Activated naive CD8-positive, alpha-beta T cell (primary cell): ENCODE measurements around the gene BSN.

Source experiments
- H3K27ac Mint-ChIP-seq: one replicate; pipeline ENCODE4 v1.8.0; 2021; ENCODE audit warnings: mixed read lengths
- H3K27me3 Mint-ChIP-seq: one replicate; pipeline ENCODE4 v1.8.0; 2021; ENCODE audit warnings: mixed read lengths
- H3K36me3 Mint-ChIP-seq: one replicate; pipeline ENCODE4 v1.8.0; 2021; ENCODE audit warnings: mixed read lengths
- H3K4me1 Mint-ChIP-seq: one replicate; pipeline ENCODE4 v1.8.0; 2021; ENCODE audit warnings: low read depth, mixed read lengths
- H3K4me3 Mint-ChIP-seq: one replicate; pipeline ENCODE4 v1.8.0; 2021; ENCODE audit warnings: mild to moderate bottlenecking, mixed read lengths
- H3K9me3 Mint-ChIP-seq: one replicate; pipeline ENCODE4 v1.8.0; 2021; ENCODE audit warnings: low read depth, mixed read lengths

The BSN gene

GRCh38 chr3:49531218-49531617 lies 23.1 kb upstream of the BSN start:
- Mint-ChIP-seq H3K36me3 (peaks cover 4% of the 10 kb centered on the region), H3K27me3 (no peaks in the 10 kb centered on the region), H3K4me1 (peaks cover 11% of the 10 kb centered on the region), H3K27ac (no peak overlapping the region), H3K4me3 (no peak overlapping the region), H3K9me3 (no peaks in the 10 kb centered on the region)

GRCh38 chr3:49531715-49532114 lies 22.6 kb upstream of the BSN start:
- Mint-ChIP-seq H3K27ac (no peak overlapping the region), H3K4me3 (no peak overlapping the region), H3K9me3 (no peaks in the 10 kb centered on the region), H3K36me3 (peaks cover 4% of the 10 kb centered on the region), H3K4me1 (peaks cover 11% of the 10 kb centered on the region), H3K27me3 (no peaks in the 10 kb centered on the region)

- H3K4me3 Mint-ChIP-seq = no peak overlapping the region
- peaks cover 11% of the 10 kb centered on the region for H3K4me1 Mint-ChIP-seq
- H3K27ac Mint-ChIP-seq = no peak overlapping the region
- no peaks in the 10 kb centered on the region for H3K9me3 Mint-ChIP-seq
- H3K36me3 Mint-ChIP-seq = peaks cover 4% of the 10 kb centered on the region
- H3K27me3 Mint-ChIP-seq = no peaks in the 10 kb centered on the region
Observed at GRCh38 chr3:49533031-49533430, 21.2 kb upstream of the BSN start.

DNA sequence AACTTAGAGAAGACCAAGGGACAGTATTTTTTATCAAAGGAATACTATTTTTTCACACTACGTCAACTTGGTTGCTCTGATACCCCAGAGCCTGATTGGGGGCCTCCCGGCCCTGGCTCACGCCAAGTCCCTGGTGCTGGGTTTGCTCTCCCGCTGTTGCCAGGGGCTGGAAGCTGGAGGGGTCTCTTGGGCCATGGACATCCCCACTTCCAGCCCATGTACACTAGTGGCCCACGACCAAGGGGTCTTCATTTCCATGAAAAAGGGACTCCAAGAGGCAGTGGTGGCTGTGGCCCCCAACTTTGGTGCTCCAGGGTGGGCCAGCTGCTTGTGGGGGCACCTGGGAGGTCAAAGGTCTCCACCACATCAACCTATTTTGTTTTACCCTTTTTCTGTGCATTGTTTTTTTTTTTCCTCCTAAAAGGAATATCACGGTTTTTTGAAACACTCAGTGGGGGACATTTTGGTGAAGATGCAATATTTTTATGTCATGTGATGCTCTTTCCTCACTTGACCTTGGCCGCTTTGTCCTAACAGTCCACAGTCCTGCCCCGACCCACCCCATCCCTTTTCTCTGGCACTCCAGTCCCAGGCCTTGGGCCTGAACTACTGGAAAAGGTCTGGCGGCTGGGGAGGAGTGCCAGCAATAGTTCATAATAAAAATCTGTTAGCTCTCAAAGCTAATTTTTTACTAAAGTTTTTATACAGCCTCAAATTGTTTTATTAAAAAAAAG lies 20.3 kb upstream of the BSN start:
- Mint-ChIP-seq H3K4me1 (peaks cover 11% of the 10 kb centered on the region), H3K9me3 (no peaks in the 10 kb centered on the region), H3K4me3 (no peak overlapping the region), H3K27me3 (no peaks in the 10 kb centered on the region), H3K36me3 (peaks cover 4% of the 10 kb centered on the region), H3K27ac (no peak overlapping the region)

- Mint-ChIP-seq H3K4me3 (no peak overlapping the region), H3K4me1 (peaks cover 4% of the 10 kb centered on the region), H3K36me3 (peaks cover 4% of the 10 kb centered on the region), H3K27ac (no peak overlapping the region), H3K9me3 (no peaks in the 10 kb centered on the region), H3K27me3 (no peaks in the 10 kb centered on the region)
Observed at GRCh38 chr3:49534581-49535441, 19.5 kb upstream of the BSN start.

DNA sequence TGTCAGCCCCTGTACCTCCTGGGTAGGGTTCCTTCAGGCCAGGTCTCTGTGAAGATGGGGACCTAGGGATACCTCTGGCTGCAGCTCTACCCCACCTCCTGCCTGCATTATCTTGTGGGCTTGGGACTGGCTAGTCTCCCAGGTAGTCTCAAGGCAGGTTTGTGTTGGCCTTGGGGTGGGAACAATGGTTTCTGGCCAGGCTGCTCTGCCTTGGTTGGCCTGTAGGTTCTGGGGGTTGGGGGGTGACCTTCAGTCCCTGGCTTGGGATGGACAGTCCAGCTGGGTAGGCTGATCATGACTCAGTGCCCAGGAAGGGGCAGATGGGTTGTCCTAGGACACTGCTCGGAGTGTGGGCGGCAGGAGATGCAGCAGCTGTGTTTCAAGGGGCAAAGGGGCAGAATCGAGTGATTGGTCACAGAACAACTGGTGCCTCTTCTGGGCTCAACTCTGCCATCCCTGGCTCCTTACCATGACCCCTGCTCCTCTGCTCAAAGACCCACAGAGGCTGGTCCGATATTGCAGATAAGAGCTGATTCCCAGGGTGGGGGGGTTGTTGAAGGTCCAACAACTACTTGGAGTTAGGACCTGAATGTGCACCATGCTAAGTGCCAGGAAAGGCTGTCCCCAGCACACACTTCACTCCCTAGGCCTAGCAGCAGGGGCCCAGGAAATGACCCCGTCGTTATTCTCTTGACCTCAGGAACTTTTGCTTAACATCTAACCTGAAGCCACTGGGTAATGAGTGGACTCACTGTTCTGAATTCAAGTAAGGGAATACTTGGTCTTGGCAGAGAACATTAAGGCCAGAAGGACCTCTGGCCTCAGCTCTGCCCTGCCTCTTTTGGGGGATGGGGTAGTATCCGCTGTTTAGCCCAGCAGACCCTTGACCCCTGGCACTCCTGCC lies 18.1 kb upstream of the BSN start:
- Mint-ChIP-seq H3K36me3 (peaks cover 4% of the 10 kb centered on the region), H3K9me3 (no peaks in the 10 kb centered on the region), H3K4me1 (no peaks in the 10 kb centered on the region)

DNA sequence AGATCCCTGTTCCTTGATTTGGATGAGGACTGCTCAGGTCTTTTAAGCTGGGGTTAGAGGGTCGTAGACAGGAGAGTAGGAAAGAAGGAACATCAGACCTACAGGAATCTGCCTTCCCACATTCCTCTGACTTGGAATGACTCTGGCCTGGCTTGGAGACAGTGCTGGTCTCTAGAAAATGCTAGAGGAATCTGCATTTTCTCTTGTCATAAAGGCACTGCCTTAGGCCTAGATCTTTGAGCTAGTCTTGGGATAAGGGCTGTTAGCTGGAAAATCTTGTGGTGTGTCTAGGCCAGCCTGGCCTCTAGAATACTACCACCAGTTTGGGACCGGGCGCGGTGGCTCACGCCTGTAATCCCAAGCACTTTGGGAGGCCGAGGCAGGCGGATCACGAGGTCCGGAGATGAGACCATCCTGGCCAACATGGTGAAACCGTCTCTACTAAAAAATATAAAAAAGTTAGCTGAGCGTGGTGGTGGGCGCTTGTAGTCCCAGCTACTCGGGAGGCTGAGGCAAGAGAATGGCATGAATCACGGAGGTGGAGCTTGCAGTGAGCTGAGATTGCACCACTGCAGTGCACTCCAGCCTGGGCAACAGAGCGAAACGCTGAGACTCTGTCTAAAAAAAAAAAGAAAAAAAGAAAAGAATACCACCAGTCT lies 17.3 kb upstream of the BSN start:
- Mint-ChIP-seq H3K27ac (no peak overlapping the region), H3K27me3 (no peaks in the 10 kb centered on the region), H3K4me1 (no peaks in the 10 kb centered on the region), H3K9me3 (no peaks in the 10 kb centered on the region), H3K4me3 (no peak overlapping the region), H3K36me3 (no peaks in the 10 kb centered on the region)

More for the DNA sequence above, 18.1 kb upstream of the BSN start:
- Mint-ChIP-seq H3K4me3 (no peak overlapping the region), H3K27me3 (no peaks in the 10 kb centered on the region), H3K27ac (no peak overlapping the region)

- no peak overlapping the region for H3K27ac Mint-ChIP-seq
- H3K4me3 Mint-ChIP-seq = peak overlapping the region; percentile 80
- H3K9me3 Mint-ChIP-seq = no peaks in the 10 kb centered on the region
- H3K4me1 Mint-ChIP-seq = no peaks in the 10 kb centered on the region
- no peaks in the 10 kb centered on the region for H3K36me3 Mint-ChIP-seq
- peaks cover 2% of the 10 kb centered on the region for H3K27me3 Mint-ChIP-seq
Observed at GRCh38 chr3:49539659-49540560, 14.4 kb upstream of the BSN start.

DNA sequence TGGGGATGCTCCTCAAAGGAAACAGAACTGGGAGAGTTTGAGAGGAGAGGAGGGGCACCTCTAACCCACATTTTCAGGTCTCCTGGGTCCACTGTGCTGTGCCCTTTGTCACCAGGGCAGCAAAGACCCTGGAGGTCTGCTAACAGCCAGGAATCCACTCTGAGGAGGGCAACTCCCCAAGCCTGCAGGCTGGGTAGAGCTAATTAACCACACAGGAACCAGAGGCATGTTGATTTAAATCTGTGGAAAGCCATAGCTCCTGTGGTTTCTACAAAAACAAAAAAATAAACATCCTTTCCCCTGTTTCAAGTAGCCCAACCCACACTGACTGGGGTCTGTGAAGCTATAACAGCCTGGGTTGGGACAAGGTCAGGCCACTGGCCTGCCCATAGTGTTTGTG lies 2.2 kb upstream of the BSN start:
- Mint-ChIP-seq H3K4me3 (no peak overlapping the region), H3K27me3 (peaks cover 3% of the 10 kb centered on the region), H3K27ac (no peak overlapping the region), H3K4me1 (peaks cover 21% of the 10 kb centered on the region), H3K9me3 (no peaks in the 10 kb centered on the region), H3K36me3 (peaks cover under 1% of the 10 kb centered on the region)

GRCh38 chr3:49553324-49553691 lies 969 bp upstream of the BSN start:
- Mint-ChIP-seq H3K27me3 (peaks cover 3% of the 10 kb centered on the region), H3K27ac (peak overlapping the region; percentile 72), H3K4me3 (peak overlapping the region; percentile 95), H3K4me1 (peaks cover 21% of the 10 kb centered on the region), H3K9me3 (no peaks in the 10 kb centered on the region), H3K36me3 (peaks cover 2% of the 10 kb centered on the region)

DNA sequence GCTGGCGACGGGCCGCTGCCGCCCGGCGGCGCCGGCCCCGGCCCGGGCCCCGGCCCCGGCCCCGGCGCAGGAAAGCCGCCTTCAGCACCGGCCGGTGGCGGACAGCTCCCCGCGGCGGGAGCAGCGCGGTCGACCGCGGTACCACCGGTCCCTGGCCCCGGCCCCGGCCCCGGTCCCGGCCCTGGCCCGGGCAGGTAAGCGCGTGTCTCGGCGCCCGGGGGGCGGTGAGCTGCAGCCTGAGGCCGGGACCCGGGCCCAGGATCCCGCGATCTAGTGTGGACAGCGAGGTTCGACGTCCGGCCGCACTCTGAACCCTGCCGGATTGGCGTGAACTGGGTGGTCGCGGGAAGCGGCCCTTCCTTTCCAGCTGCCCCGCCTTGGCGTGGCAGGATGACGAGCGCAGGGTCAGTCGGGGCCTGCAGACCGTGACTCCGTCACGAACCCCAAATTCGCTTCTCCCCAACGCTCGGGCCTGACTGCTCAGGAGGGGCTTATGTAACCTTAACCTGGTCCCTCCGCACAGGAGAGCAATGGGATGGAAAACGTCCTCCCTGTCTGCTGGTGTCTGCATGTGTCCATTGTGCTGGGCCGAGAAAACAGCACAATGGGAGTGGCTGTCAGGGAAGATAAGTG lies 472 bp downstream of the BSN start:
- H3K9me3 Mint-ChIP-seq = no peaks in the 10 kb centered on the region
- peaks cover 21% of the 10 kb centered on the region for H3K4me1 Mint-ChIP-seq
- H3K36me3 Mint-ChIP-seq = peaks cover 2% of the 10 kb centered on the region
- peaks cover 3% of the 10 kb centered on the region for H3K27me3 Mint-ChIP-seq
- H3K27ac Mint-ChIP-seq = no peak overlapping the region
- peak overlapping the region; percentile 79 for H3K4me3 Mint-ChIP-seq

DNA sequence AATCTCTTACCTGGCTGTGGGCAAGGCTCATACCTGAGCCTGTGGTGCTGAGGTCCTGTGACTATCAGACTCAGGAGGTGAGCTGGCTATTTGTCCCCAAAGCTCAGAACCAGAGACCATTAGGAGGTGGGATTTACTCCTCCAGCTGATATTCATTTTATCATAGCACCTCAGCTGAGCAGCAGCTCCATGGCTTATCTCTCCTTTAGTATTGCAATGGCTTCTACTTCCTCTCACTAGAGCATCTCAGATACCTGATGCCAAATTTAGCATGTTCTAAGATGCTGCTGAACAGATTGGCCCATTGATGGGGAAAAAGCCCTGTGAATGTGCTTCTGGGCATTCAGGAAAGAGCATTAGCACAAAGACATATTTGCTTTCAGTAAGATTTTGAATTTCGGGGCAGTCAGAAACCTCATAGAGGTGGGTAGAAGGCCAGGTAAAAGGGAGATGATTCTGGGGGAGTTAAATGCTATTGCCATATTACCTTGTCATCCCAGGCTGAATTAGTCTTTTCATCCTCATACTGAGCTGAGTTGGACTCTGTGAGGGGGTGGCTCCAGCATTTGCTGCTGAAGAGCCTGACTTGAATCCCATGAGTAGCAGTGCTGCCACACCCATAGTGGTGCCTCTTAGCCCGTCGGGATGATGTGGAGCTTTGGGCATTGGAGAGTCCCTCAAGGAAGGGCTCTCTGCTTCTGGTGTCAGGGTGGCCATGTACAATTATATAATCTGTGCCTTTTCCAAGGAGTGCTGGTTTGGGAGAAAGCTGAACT lies 2.4 kb downstream of the BSN start:
- H3K27ac Mint-ChIP-seq = no peak overlapping the region
- peaks cover 2% of the 10 kb centered on the region for H3K36me3 Mint-ChIP-seq
- peaks cover 3% of the 10 kb centered on the region for H3K27me3 Mint-ChIP-seq

More for the DNA sequence above, 2.4 kb downstream of the BSN start:
- Mint-ChIP-seq H3K4me3 (no peak overlapping the region), H3K4me1 (peaks cover 19% of the 10 kb centered on the region), H3K9me3 (no peaks in the 10 kb centered on the region)
